C4-2B (cell line): Measurements from ENCODE around the gene CELSR1.

Experiments
- H3K27ac ChIP-seq: fragments of 450-650 bp; 2 replicates; pipeline ENCODE4 v1.5.1; 2017
- ZFX ChIP-seq: fragments of 450-650 bp; IDR thresholded peaks from 2 replicates; pipeline ENCODE4 v1.6.1; 2017
- TF ChIP-seq, protein P1 (sequence below): fragments of 450-650 bp; conservative IDR thresholded peaks from 2 replicates; pipeline ENCODE4 v1.5.1; 2017; ENCODE audit warnings: mild to moderate bottlenecking

Gene CELSR1

DNA sequence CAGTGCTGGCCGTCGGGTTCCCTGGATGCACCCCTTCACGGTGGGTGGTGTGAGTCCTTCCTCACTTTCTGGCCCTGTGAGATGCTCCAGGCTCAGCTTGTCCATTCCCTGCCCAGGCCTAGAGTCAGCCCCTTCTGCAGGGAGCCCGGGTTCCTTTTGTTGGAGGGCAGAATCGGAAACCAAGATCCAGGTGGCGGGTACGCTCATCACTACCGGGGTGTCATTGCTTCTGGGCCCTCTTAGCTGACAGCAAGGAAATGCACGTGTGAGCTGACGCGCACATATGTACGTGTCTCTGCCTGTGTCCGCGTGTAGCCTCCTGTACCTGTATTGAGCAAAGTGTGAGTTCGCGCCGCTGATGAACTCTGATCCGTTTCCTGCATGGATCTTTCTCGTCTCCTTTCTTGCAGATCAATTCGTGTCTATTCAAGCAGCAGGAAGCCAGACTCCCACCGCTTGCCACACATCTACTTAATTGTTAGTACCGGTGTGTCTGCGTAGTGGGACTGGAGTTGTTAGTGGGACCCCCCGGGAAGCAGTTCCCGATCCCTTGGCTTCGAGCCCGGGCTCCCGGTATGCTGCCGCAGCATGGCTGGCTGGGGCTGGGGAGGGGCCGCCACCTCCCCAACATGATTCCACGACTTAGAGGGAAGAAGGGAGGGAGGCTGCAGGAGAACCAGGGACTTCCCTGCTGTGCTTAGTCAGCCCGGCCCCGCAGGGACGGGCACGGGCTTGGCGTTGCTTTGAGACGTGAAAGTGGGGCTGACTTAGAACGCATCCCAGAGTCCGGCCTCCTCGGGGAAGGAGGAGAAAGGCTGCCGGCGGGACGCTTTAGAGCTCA is 46.9 kb upstream of the CELSR1 start:
- no peak overlapping the region for H3K27ac ChIP-seq
- TF ChIP-seq, protein P1, sequence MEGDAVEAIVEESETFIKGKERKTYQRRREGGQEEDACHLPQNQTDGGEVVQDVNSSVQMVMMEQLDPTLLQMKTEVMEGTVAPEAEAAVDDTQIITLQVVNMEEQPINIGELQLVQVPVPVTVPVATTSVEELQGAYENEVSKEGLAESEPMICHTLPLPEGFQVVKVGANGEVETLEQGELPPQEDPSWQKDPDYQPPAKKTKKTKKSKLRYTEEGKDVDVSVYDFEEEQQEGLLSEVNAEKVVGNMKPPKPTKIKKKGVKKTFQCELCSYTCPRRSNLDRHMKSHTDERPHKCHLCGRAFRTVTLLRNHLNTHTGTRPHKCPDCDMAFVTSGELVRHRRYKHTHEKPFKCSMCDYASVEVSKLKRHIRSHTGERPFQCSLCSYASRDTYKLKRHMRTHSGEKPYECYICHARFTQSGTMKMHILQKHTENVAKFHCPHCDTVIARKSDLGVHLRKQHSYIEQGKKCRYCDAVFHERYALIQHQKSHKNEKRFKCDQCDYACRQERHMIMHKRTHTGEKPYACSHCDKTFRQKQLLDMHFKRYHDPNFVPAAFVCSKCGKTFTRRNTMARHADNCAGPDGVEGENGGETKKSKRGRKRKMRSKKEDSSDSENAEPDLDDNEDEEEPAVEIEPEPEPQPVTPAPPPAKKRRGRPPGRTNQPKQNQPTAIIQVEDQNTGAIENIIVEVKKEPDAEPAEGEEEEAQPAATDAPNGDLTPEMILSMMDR, result no peak
- TF ChIP-seq ZFX, result no peak

DNA sequence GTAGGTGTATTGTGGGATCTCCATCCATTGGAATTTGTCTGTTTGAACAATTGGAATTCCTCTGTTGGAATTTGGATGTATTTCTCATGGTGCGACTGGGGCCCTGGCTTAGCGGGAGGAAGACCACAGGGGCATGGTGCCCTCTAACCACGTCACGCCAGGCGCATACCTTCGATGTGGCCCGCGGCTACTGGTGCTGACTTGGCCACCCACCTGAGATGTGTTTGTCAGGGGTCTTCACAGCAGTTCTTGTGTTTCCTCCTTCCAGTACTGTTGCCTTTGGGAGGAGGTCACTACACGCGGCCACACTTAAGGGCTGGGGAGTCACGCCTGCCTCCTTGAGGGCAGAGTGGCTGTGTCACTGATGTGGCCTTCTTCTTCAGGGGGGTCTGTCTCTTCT is 46.2 kb upstream of the CELSR1 start:
- no peak for TF ChIP-seq ZFX
- TF ChIP-seq, protein P1, result no peak

GRCh38 chr22:46582281-46582933 is 45.0 kb upstream of the CELSR1 start:
- no peak overlapping the region for H3K27ac ChIP-seq
- TF ChIP-seq ZFX, result no peak
- TF ChIP-seq, protein P1, result no peak

More for the DNA sequence above, 46.2 kb upstream of the CELSR1 start:
- H3K27ac ChIP-seq, result no peak overlapping the region

- no peak overlapping the region for H3K27ac ChIP-seq
- no peak for TF ChIP-seq ZFX
- TF ChIP-seq, protein P1, result no peak
Observed at GRCh38 chr22:46581538-46582244, 44.3 kb upstream of the CELSR1 start.

DNA sequence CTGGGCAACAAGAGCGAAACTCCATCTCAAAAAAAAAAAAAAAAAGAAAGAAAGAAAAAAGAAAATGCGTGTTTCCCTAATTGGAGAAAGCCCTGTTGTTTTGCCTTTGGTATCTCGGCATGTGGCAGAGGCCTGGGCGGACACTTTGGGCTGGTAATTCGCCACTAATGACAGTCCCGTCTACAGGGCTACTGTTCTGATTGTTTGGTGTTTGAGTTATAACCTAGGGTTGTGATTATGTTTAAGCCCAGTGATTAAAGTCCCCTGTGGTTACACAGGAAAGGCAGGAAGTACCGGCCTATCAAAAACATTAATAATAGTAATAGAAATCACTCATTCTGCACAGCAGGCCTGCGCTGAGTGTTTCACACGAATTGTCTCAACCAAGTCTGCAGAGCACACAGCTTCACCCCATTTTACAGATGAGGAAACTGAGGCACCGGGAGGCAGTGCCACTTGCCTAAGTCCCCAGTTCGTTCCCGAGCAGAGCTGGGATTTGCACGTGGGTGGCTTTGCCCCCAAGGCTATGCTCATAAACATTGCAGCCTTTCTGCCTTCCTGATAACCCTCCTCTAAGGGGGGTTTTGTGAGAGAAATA is 43.6 kb upstream of the CELSR1 start:
- no peak for TF ChIP-seq ZFX
- TF ChIP-seq, protein P1, result no peak
- H3K27ac ChIP-seq, result no peak overlapping the region

DNA sequence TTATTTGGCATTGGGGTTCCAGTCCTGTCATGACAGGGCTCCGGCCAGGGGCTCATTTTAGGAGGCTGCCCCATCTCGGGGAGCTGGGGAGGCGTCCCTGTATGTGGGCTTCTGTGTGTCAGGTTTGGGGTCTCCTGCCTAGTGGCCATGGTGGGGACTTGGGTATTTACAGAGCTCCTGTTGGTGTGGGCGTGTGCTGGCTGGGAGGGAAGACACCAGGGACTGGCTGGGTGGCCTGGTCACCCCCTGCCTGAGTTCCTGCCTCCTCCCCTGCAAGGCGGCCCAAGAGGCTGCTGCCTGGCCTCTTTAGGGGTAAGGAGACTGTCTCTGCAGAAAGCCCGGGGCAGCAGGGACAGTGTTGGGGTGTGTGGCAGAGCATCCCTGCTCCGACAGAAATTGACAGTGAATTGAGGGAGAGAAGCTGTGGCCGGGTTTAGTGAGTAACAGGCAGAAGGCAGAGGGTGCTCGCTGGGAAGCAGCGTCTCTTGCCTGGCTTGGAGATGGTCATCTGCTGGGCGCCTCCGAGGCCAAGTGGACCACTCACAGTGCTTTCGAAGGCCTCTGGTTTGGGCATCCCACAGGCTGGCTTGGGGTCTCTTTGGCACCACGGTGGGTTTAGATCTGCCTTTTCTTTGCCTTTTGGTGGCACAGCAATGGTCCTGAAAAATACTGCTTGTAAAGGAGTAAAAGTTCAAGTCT is 42.5 kb upstream of the CELSR1 start:
- H3K27ac ChIP-seq, result no peak overlapping the region
- TF ChIP-seq, protein P1, result no peak
- no peak for TF ChIP-seq ZFX
